IMR-90 (cell line): ENCODE measurements around the gene PAN2. TPM values are rescaled to one million over a fixed set of nuclear protein-coding genes. Genes with fewer than 3 reads are reported as not detected.

ENCODE experiments used
- ATAC-seq: fragments of 200-7000 bp; cut with Tn5 transposase; 2 replicates; pipeline ENCODE4 v1.9.1; 2020; ENCODE audit warnings: low read depth, mild to moderate bottlenecking, moderate library complexity
- BruUV-seq: library from RNA; stranded (reverse); fragments of 400-500 nt; replicated peaks from 2 replicates; lab custom pipeline; 2021; lab: Mats Ljungman, UMichigan
- CTCF ChIA-PET: fragments of 300-600 bp; formaldehyde crosslinking; extraction: SDS; loops from one replicate; lab custom pipeline; 2021; ENCODE audit warnings: antibody characterized with exemption; lab: Yijun Ruan, JAX
- POLR2A ChIA-PET: fragments of 300-600 bp; sonication (Branson Sonifier 250); formaldehyde crosslinking; loops from one replicate; lab custom pipeline; 2022; ENCODE audit warnings: antibody characterized with exemption; ENCODE audit not compliant: unreplicated experiment; lab: Charles Lee
- DNase-seq: peaks from one replicate; pipeline ENCODE4 v3.0.0; 2013
- H2AFZ ChIP-seq: replicated peaks from 2 replicates; pipeline ENCODE3; 2013; ENCODE audit warnings: low read length, mild to moderate bottlenecking; ENCODE audit not compliant: poor library complexity
- H2AK5ac ChIP-seq: 2 replicates; pipeline ENCODE4 v1.6.1; 2013; ENCODE audit warnings: low read depth, low read length, inconsistent platforms
- H2AK9ac ChIP-seq: replicated peaks from 2 replicates; pipeline ENCODE3; 2013; ENCODE audit warnings: mild to moderate bottlenecking, low read depth, low read length, moderate library complexity; ENCODE audit not compliant: poor library complexity
- H2BK120ac ChIP-seq: 2 replicates; pipeline ENCODE4 v1.6.1; 2013; ENCODE audit warnings: low read depth, low read length, inconsistent platforms
- H2BK15ac ChIP-seq: 3 replicates; pipeline ENCODE4 v1.6.1; 2013; ENCODE audit warnings: low read depth, low read length, inconsistent platforms
- H2BK20ac ChIP-seq: 2 replicates; pipeline ENCODE4 v1.6.1; 2013; ENCODE audit warnings: low read depth, mild to moderate bottlenecking, inconsistent platforms, low read length, moderate library complexity
- H2BK5ac ChIP-seq: 2 replicates; pipeline ENCODE4 v1.6.1; 2013; ENCODE audit warnings: mild to moderate bottlenecking, low read depth, low read length, inconsistent platforms; ENCODE audit not compliant: poor library complexity, severe bottlenecking
- H3K14ac ChIP-seq: replicated peaks from 2 replicates; pipeline ENCODE4 v1.6.1; 2013; ENCODE audit warnings: low read depth, low read length, inconsistent platforms
- H3K18ac ChIP-seq: 2 replicates; pipeline ENCODE4 v1.6.1; 2013; ENCODE audit warnings: low read depth, low read length, control low read depth
- H3K23ac ChIP-seq: 2 replicates; pipeline ENCODE4 v1.6.1; 2013; ENCODE audit warnings: low read depth, low read length, inconsistent platforms
- H3K27ac ChIP-seq: 2 replicates; pipeline ENCODE4 v1.5.1; 2013; ENCODE audit warnings: mild to moderate bottlenecking, control low read depth, low read length; ENCODE audit not compliant: insufficient read depth
- H3K27me3 ChIP-seq: 2 replicates; pipeline ENCODE4 v1.6.1; 2013; ENCODE audit warnings: low read length; ENCODE audit not compliant: control insufficient read depth, insufficient read depth
- H3K36me3 ChIP-seq: 2 replicates; pipeline ENCODE4 v1.6.1; 2013; ENCODE audit warnings: low read length, mixed read lengths; ENCODE audit not compliant: control insufficient read depth, insufficient read depth
- H3K4ac ChIP-seq: 2 replicates; pipeline ENCODE4 v1.6.1; 2013; ENCODE audit warnings: low read depth, low read length, inconsistent platforms
- H3K4me1 ChIP-seq: 2 replicates; pipeline ENCODE4 v1.6.1; 2013; ENCODE audit warnings: low read length, mixed read lengths; ENCODE audit not compliant: control insufficient read depth, insufficient read depth
- H3K4me2 ChIP-seq: 2 replicates; pipeline ENCODE4 v1.6.1; 2013; ENCODE audit warnings: low read depth, mild to moderate bottlenecking, control low read depth, low read length, moderate library complexity
- H3K4me3 ChIP-seq: 2 replicates; pipeline ENCODE4 v1.5.1; 2013; ENCODE audit warnings: low read depth, mild to moderate bottlenecking, control low read depth, low read length, moderate library complexity; ENCODE audit not compliant: insufficient read depth
- H3K56ac ChIP-seq: 2 replicates; pipeline ENCODE4 v1.6.1; 2013; ENCODE audit warnings: low read length, inconsistent platforms; ENCODE audit not compliant: insufficient read depth; ENCODE audit errors: extremely low read depth
- H3K79me1 ChIP-seq, 2 experiments: 2 replicates each; pipeline ENCODE4 v1.6.1; 2013; ENCODE audit warnings: low read length in 2 of 2, inconsistent platforms in 1 of 2, low read depth in 1 of 2
- H3K9ac ChIP-seq: 2 replicates; pipeline ENCODE4 v1.6.1; 2013; ENCODE audit warnings: low read depth, low read length, control low read depth
- H3K9me1 ChIP-seq: 2 replicates; pipeline ENCODE4 v1.6.1; 2013; ENCODE audit warnings: low read length, inconsistent platforms; ENCODE audit not compliant: insufficient read depth
- H3K9me3 ChIP-seq: 2 replicates; pipeline ENCODE4 v1.6.1; 2013; ENCODE audit warnings: low read length; ENCODE audit not compliant: control insufficient read depth, insufficient read depth
- H4K20me1 ChIP-seq: 2 replicates; pipeline ENCODE4 v1.6.1; 2013; ENCODE audit warnings: low read length, inconsistent platforms; ENCODE audit not compliant: insufficient read depth
- H4K5ac ChIP-seq: 2 replicates; pipeline ENCODE4 v1.6.1; 2013; ENCODE audit warnings: mild to moderate bottlenecking, low read depth, low read length, control low read depth
- H4K8ac ChIP-seq, 2 experiments: 2 replicates each; pipeline ENCODE4 v1.6.1; 2013; ENCODE audit warnings: low read depth in 2 of 2, low read length in 2 of 2, control low read depth in 1 of 2, inconsistent platforms in 1 of 2
- H4K91ac ChIP-seq: 2 replicates; pipeline ENCODE4 v1.6.1; 2013; ENCODE audit warnings: low read depth, low read length, inconsistent platforms; ENCODE audit not compliant: insufficient read depth
- BHLHE40 ChIP-seq: fragments of 150-350 bp; IDR thresholded peaks from 2 replicates; pipeline ENCODE4 v1.6.1; 2016; ENCODE audit warnings: mild to moderate bottlenecking, low read depth, low read length
- CEBPB ChIP-seq: IDR thresholded peaks from 2 replicates; pipeline ENCODE4 v1.6.1; 2012; ENCODE audit warnings: low read depth, low read length, improper control_type of control experiment
- CHD1 ChIP-seq: IDR thresholded peaks from 2 replicates; pipeline ENCODE4 v1.6.1; 2012; ENCODE audit warnings: low read depth, low read length, improper control_type of control experiment
- MAFK ChIP-seq: IDR thresholded peaks from 2 replicates; pipeline ENCODE4 v1.6.1; 2012; ENCODE audit warnings: low read depth, low read length, improper control_type of control experiment
- MAZ ChIP-seq: IDR thresholded peaks from 2 replicates; pipeline ENCODE4 v1.6.1; 2012; ENCODE audit warnings: low read depth, mild to moderate bottlenecking, low read length, improper control_type of control experiment, moderate library complexity, borderline replicate concordance
- MXI1 ChIP-seq: IDR thresholded peaks from 2 replicates; pipeline ENCODE4 v1.6.1; 2012; ENCODE audit warnings: low read depth, mild to moderate bottlenecking, low read length, moderate library complexity, borderline replicate concordance
- NFE2L2 ChIP-seq: fragments of 150-350 bp; IDR thresholded peaks from 2 replicates; pipeline ENCODE4 v1.6.1; 2016; ENCODE audit warnings: low read depth, mild to moderate bottlenecking, low read length
- POLR2A ChIP-seq: IDR thresholded peaks from 2 replicates; pipeline ENCODE4 v1.6.1; 2012; ENCODE audit warnings: mild to moderate bottlenecking, low read depth, low read length
- RAD21 ChIP-seq: IDR thresholded peaks from 2 replicates; pipeline ENCODE4 v1.6.1; 2012; ENCODE audit warnings: low read length, improper control_type of control experiment
- RCOR1 ChIP-seq: IDR thresholded peaks from 2 replicates; pipeline ENCODE4 v1.6.1; 2012; ENCODE audit warnings: mild to moderate bottlenecking, low read length, improper control_type of control experiment; ENCODE audit not compliant: insufficient replicate concordance
- RFX5 ChIP-seq: IDR thresholded peaks from 2 replicates; pipeline ENCODE4 v1.8.0; 2012; ENCODE audit warnings: low read depth, mild to moderate bottlenecking, low read length, moderate library complexity
- SMC3 ChIP-seq: fragments of 150-350 bp; IDR thresholded peaks from 2 replicates; pipeline ENCODE4 v1.6.1; 2016; ENCODE audit warnings: low read depth, mild to moderate bottlenecking, antibody characterized with exemption, low read length, moderate library complexity
- WGBS, 2 experiments: methylation state at CpG; one replicate each; pipeline versions ENCODE4 v1.1.5 to v1.1.7; 2013; ENCODE audit warnings: missing lambda C conversion rate in 2 of 2; ENCODE audit not compliant: insufficient read length in 1 of 2; ENCODE audit errors: extremely low coverage in 2 of 2; 5-methylcytosine and 5-hydroxymethylcytosine counted together
- dilution Hi-C: fragments of 300-500 bp; cut with HindIII; formaldehyde crosslinking; loops from one replicate; pipeline ENCODE4 v1.14.3; 2018; ENCODE audit warnings: low sequenced_read_pairs; ENCODE audit not compliant: unreplicated experiment
- in situ Hi-C: fragments of 300-500 bp; cut with MboI; formaldehyde crosslinking; loops from 3 replicates; pipeline ENCODE4 v1.14.3; 2019; ENCODE audit warnings: low sequenced_read_pairs, inconsistent platforms, mixed read lengths
- intact Hi-C: fragments of 100-400 bp; cut with micrococcal nuclease; formaldehyde crosslinking; loops from 2 replicates; pipeline ENCODE4 v1.10.0; 2022
- polyA plus RNA-seq, 3 experiments: library from polyadenylated mRNA; depleted of rRNA; stranded (reverse); fragments of >200 nt; gene quantifications; 2 replicates each; pipeline ENCODE4 v1.2.3, GENCODE V29; 2012; ENCODE audit warnings: low replicate concordance in 1 of 3
- total RNA-seq: library from RNA; depleted of rRNA; stranded (reverse); fragments of >200 nt; gene quantifications from 2 replicates; pipeline ENCODE4 v1.2.3, GENCODE V29; 2012
- TF ChIP-seq, protein P1 (sequence below): fragments of 150-350 bp; IDR thresholded peaks from 2 replicates; pipeline ENCODE4 v1.6.1; 2016; ENCODE audit warnings: low read depth, mild to moderate bottlenecking, low read length, moderate library complexity, borderline replicate concordance
- TF ChIP-seq, protein P2 (sequence below): fragments of 150-350 bp; IDR thresholded peaks from 2 replicates; pipeline ENCODE4 v1.6.1; 2017; ENCODE audit warnings: mild to moderate bottlenecking, antibody characterized with exemption, low read length, low read depth
- TF ChIP-seq, protein P3 (sequence below): conservative IDR thresholded peaks from 2 replicates; pipeline ENCODE4 v1.5.1; 2012; ENCODE audit warnings: mild to moderate bottlenecking, low read depth, low read length, improper control_type of control experiment

PAN2 gene
- total and polyA plus RNA-seq, 2 of the 4 experiments (the other 2 are of a cell fraction) = 9.7 to 20.2 TPM

DNA sequence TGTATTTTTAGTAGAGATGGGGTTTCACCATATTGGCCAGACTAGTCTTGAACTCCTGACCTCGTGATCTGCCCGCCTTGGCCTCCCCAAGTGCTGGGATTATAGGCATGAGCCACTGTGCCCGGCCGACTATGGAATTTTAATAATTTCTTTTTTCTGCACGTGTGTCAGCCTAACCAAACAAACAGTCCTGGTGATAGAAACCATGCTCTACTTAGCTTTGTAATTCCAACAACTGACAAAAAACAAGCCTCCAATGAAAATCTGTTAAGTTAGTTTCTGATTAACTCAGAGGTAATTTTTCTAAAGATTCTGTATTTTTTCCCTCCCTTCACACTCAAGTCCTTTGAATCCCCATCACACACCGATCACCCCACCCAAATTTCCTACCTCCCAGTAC is 51.8 kb downstream of the PAN2 start:
- no peaks in the 10 kb centered on the region for H3K9me1 ChIP-seq
- peaks cover 53% of the 10 kb centered on the region for H3K36me3 ChIP-seq
- no peak overlapping the region for H2BK5ac ChIP-seq
- no peak for ATAC-seq
- BruUV-seq = no TSS peak
- no peak overlapping the region for H2BK15ac ChIP-seq
- no peak overlapping the region for H4K91ac ChIP-seq
- in situ Hi-C loops (no loop called here), intact Hi-C loops (no loop called here), dilution Hi-C loops (no loop called here)
- H2AK5ac ChIP-seq = no peak overlapping the region
- CTCF ChIA-PET = interaction anchor here (1.1 kb wide), 1 partner anchor 17 kb away, joined by 4 read pairs; no protein-coding TSS in a partner anchor
- H4K8ac ChIP-seq = no peak overlapping the region
- H2BK120ac ChIP-seq = no peak overlapping the region
- no peak overlapping the region for H3K4ac ChIP-seq
- no peak for DNase-seq
- H3K23ac ChIP-seq = no peak overlapping the region
- no peaks in the 10 kb centered on the region for H3K27me3 ChIP-seq
- H4K5ac ChIP-seq = no peak overlapping the region
- H4K20me1 ChIP-seq = peaks cover 8% of the 10 kb centered on the region; the same call in 1 of the 2 replicates
- H3K4me2 ChIP-seq = no peak overlapping the region
- no peak overlapping the region for H2AFZ ChIP-seq
- no peaks in the 10 kb centered on the region for H3K9me3 ChIP-seq
- no peak overlapping the region for H2AK9ac ChIP-seq
- no peak overlapping the region for H3K56ac ChIP-seq
- no peak overlapping the region for H3K18ac ChIP-seq
- peaks cover 17 to 22% of the 10 kb centered on the region in 2 experiments for H3K79me1 ChIP-seq
- H3K27ac ChIP-seq = no peak overlapping the region
- H2BK20ac ChIP-seq = no peak overlapping the region
- TF ChIP-seq, protein P1, sequence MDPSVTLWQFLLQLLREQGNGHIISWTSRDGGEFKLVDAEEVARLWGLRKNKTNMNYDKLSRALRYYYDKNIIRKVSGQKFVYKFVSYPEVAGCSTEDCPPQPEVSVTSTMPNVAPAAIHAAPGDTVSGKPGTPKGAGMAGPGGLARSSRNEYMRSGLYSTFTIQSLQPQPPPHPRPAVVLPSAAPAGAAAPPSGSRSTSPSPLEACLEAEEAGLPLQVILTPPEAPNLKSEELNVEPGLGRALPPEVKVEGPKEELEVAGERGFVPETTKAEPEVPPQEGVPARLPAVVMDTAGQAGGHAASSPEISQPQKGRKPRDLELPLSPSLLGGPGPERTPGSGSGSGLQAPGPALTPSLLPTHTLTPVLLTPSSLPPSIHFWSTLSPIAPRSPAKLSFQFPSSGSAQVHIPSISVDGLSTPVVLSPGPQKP = no peak
- TF ChIP-seq RCOR1 (no peak), MXI1 (no peak), POLR2A (no peak), MAZ (no peak), BHLHE40 (no peak), CEBPB (no peak), RFX5 (no peak), MAFK (no peak), SMC3 (no peak), RAD21 (no peak), CHD1 (no peak), NFE2L2 (no peak)
- TF ChIP-seq, protein P2, sequence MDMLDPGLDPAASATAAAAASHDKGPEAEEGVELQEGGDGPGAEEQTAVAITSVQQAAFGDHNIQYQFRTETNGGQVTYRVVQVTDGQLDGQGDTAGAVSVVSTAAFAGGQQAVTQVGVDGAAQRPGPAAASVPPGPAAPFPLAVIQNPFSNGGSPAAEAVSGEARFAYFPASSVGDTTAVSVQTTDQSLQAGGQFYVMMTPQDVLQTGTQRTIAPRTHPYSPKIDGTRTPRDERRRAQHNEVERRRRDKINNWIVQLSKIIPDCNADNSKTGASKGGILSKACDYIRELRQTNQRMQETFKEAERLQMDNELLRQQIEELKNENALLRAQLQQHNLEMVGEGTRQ = no peak
- TF ChIP-seq, protein P3, sequence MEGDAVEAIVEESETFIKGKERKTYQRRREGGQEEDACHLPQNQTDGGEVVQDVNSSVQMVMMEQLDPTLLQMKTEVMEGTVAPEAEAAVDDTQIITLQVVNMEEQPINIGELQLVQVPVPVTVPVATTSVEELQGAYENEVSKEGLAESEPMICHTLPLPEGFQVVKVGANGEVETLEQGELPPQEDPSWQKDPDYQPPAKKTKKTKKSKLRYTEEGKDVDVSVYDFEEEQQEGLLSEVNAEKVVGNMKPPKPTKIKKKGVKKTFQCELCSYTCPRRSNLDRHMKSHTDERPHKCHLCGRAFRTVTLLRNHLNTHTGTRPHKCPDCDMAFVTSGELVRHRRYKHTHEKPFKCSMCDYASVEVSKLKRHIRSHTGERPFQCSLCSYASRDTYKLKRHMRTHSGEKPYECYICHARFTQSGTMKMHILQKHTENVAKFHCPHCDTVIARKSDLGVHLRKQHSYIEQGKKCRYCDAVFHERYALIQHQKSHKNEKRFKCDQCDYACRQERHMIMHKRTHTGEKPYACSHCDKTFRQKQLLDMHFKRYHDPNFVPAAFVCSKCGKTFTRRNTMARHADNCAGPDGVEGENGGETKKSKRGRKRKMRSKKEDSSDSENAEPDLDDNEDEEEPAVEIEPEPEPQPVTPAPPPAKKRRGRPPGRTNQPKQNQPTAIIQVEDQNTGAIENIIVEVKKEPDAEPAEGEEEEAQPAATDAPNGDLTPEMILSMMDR = no peak
- POLR2A ChIA-PET = no interaction called here
- no peak overlapping the region for H3K9ac ChIP-seq
- no peak overlapping the region for H3K14ac ChIP-seq
- no peak overlapping the region for H3K4me3 ChIP-seq
- WGBS, 2 experiments = 100% methylated on average over 1 of the region's 6 CpGs; no CpG with 5 or more reads in 1 of the 2 experiments
- peaks cover 4% of the 10 kb centered on the region; the same call in 1 of the 2 replicates for H3K4me1 ChIP-seq
